Measurements from ENCODE around the gene NR1D1.

Gene NR1D1

GRCh38 chr17:40060887-40061608, 39.3 kb downstream of the NR1D1 start:
- no peak for DNase-seq

- DNase-seq: no peak
Observed at GRCh38 chr17:40059729-40060475, 40.5 kb downstream of the NR1D1 start.

GRCh38 chr17:40058865-40059264, 41.5 kb downstream of the NR1D1 start:
- no peak for DNase-seq

GRCh38 chr17:40058186-40058784, 42.1 kb downstream of the NR1D1 start:
- DNase-seq: no peak

- no peak for DNase-seq
Observed at GRCh38 chr17:40056379-40057015, 43.9 kb downstream of the NR1D1 start.

Data from kidney glomerular epithelial cell (primary cell).